ENCODE data around the gene FLG.
"Not testable (repeated sequence)": the region's sequence is repeated elsewhere in the genome, so short reads cannot be mapped to it uniquely, and the experiment has no call there.

Gene FLG

GRCh38 chr1:152325111-152325510, at the start of gene FLG:
FLG (minus strand) TSS chr1:152325239; CDS start chr1:152315456, 9,783 bp downstream.
- DNase-seq = no peak

- DNase-seq = no peak
Measured at GRCh38 chr1:152374451-152374850, 49.4 kb upstream of the FLG start.

- DNase-seq = no peak
Measured at GRCh38 chr1:152372672-152373071, 47.6 kb upstream of the FLG start.

- no peak for DNase-seq
Measured at GRCh38 chr1:152367436-152367835, 42.4 kb upstream of the FLG start.

- no peak for DNase-seq
Measured at GRCh38 chr1:152359906-152360305, 34.9 kb upstream of the FLG start, which contains the start of gene FLG2. FLG2 (minus strand) TSS chr1:152360006; CDS start chr1:152358884, 1,122 bp downstream.

GRCh38 chr1:152356736-152357135, 31.7 kb upstream of the FLG start:
- no peak for DNase-seq

- DNase-seq = no peak
Measured at GRCh38 chr1:152349611-152350010, 24.6 kb upstream of the FLG start.

- no peak for DNase-seq
Measured at GRCh38 chr1:152348447-152348846, 23.4 kb upstream of the FLG start.

GRCh38 chr1:152347116-152347728, 22.2 kb upstream of the FLG start:
- peak; percentile 42 for DNase-seq

- DNase-seq = no peak
Measured at GRCh38 chr1:152344438-152344837, 19.4 kb upstream of the FLG start.

GRCh38 chr1:152343006-152343405, 18.0 kb upstream of the FLG start:
- DNase-seq = no peak

GRCh38 chr1:152335399-152335798, 10.4 kb upstream of the FLG start:
- DNase-seq = no peak

- DNase-seq = no peak
Measured at GRCh38 chr1:152328801-152329391, 3.9 kb upstream of the FLG start.

- DNase-seq = no peak
Measured at GRCh38 chr1:152313970-152314369, 11.1 kb downstream of the FLG start.

- no peak for DNase-seq
Measured at GRCh38 chr1:152313319-152313801, 11.7 kb downstream of the FLG start.

GRCh38 chr1:152312169-152312568, 12.9 kb downstream of the FLG start:
- not testable (repeated sequence) for DNase-seq

- no peak for DNase-seq
Measured at GRCh38 chr1:152309955-152310354, 15.1 kb downstream of the FLG start.

GRCh38 chr1:152309320-152309901, 15.6 kb downstream of the FLG start:
- not testable (repeated sequence) for DNase-seq

- not testable (repeated sequence) for DNase-seq
Measured at GRCh38 chr1:152308758-152309157, 16.3 kb downstream of the FLG start.

GRCh38 chr1:152307970-152308369, 17.1 kb downstream of the FLG start:
- DNase-seq = not testable (repeated sequence)

- DNase-seq = not testable (repeated sequence)
Measured at GRCh38 chr1:152306123-152306522, 18.9 kb downstream of the FLG start.

GRCh38 chr1:152304773-152305172, 20.3 kb downstream of the FLG start:
- not testable (repeated sequence) for DNase-seq

GRCh38 chr1:152303139-152303872, 21.7 kb downstream of the FLG start:
- DNase-seq = not testable (repeated sequence)
